NCI-H510A treated with DMSO at 0.1 percent for 48 hours (cell line): Measurements from ENCODE around the gene DIDO1.

ENCODE experiments used
- DNase-seq: peaks from one replicate; lab custom pipeline; 2025; lab: John Stamatoyannopoulos, UW

Gene DIDO1

DNA sequence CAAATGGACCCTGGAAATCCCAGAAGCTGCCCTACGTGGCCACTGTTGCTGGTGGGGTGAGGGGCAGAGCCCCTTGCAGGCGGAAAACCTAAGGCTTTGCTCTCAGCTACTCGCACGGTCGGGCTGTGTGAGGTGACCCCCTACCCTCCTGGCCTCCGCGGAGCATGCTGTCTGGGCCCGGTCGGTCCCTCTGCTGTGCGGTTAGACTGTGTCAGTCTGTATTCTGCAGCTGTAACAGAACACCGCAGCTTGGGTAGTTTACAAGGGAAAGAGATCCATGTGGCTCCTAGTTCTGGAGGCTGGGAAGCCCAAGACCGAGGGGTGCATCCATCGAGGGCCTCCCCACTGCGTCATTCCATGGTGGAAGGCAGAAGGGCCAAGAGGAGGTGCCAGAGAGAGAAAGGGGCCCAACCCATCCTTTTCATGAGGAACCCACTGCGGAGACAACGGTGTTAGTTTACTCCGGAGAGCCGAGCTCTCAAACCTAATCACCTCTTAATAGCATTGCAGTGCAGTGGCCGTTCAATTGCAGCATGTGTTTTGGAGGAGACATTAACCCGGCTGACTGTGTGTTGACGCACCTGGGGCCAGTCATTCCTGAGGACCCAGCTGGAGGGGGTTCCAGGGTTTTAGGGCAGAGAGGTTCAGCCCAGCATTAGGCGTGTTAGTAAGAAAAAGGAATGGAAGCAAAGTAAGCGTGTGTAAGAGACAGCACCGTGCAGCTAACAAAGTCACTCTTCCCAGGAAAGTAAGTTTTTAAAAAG lies 91.2 kb downstream of the DIDO1 start:
- DNase-seq, result no peak

DNA sequence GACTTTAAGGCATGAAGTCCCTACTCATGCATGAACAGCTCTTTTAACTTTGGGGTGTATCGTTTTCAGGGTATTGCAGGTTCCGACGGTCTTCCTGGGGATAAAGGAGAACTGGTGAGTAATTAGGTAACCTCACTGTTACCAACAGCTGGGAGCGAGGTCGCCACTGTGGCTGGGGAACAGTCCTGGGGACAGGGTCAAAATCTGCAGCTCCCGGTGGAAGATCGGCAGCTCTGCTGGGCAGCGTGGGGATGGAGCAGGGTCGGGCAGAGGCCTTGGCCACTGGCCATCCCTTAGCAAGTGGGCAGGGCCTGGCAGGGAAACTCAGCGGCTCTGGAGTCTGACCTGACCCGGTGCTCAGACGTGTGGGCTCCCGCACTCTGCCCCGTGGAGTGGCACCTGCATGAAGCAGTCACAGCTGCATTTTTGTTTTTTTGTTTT lies 93.3 kb downstream of the DIDO1 start:
- no peak for DNase-seq

DNA sequence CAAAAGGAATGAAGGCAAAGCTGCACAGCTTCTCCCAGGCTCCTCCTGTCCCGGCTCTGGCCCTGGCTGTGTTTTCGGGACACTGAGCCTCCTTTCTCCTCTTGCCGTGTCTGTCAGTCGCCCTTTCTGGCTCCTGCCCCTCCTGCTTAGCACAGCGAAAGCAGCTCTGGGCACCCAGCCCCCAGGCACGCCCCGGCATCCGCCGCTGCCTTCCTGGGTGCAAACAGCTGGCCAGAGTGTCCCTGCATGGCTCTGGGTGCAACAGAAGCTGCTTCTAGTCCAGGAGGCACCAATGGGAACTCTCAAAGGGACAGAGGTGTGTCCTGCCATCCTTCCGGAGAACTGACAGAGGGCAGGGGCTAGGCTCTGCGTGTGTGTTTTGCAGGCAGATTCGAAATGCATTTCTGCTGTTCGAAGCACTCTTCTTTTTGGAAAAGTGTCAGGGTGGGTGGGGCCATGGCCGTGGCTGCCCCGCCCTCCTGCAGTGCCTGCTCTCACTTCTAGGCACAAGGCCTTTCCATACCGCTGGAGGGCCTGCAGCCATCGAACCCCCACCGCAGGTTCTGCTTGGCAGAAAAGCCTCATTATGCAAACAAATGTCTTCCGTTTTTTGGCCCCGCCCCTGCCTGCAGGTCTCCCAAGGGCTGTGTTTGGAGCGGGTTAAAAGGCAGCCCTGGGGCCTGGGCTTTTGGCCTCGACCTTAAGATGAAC lies 93.9 kb downstream of the DIDO1 start:
- no peak for DNase-seq

DNA sequence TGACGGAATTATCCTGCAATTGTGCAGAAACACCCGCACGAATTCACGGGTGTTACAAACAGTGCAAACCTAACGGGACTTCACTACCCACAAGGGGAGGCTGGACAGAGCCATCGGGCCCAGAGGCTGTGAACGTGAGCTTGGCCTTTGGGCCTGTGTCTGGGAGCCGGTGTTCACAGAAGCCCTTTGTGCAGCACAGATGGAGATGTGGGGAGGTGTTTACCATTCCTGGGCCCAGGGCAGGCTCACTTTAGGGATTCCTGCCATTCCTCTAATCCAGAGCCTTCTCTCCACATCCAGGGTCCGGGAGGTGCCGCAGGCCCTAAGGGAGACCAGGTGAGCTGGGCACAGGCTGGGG lies 94.5 kb downstream of the DIDO1 start:
- no peak for DNase-seq

DNA sequence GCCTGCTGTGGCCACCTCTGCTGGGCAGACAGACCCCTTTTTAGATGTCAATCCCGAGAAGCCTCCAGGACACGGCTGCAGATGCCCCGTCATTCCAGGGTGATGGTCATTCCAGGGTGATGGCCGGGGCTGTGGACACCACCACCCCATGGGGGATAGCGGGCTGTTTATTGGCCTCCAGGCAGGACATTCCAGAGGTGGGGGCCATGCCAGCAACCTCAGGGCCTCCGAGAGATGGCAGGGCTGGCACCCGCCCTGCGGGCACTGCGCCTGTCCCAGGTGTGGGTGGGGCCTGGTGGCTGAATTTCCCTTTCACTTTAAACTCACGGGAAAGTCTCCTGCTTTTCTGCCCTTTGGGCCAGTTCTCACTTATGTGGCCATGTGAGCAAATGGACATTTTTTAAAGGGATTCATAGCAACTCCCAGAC lies 94.9 kb downstream of the DIDO1 start:
- DNase-seq, result no peak

DNA sequence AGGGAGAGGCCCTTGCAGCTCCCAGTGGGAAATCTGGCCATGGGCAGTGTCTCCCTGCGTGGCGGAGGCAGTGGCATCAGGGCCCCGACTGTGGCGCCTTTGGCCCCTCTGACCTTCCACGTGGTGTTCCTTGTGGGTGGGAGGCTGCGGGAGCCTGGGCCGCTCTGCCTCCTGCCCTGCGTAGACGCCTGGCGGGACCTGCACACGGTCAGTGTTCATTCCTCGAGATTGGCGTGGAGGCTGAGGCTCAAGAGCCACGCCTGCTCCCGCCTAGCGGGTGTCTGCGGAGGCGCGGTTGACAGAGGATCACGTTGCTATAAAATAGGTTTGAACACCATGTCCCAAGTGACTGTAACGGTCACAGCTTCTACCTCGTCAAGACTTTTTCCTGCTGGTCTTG lies 95.5 kb downstream of the DIDO1 start:
- no peak for DNase-seq

DNA sequence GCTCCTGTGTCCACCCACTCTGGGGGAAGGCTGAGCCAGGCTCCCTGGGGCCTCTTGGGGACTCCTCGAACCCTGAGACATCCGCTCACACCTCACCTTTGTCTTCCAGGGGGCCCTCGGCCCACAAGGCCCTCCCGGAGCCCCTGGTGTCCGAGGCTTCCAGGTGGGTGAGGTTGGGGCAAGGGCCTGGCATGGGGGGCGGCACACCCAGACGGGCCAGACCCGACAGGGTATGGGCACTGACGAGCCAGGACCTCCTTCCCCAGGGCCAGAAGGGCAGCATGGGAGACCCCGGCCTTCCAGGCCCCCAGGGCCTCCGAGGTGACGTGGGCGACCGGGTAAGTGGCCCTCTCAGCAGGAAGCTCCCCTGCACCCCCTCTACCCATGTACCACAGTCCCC lies 96.1 kb downstream of the DIDO1 start:
- no peak for DNase-seq

DNA sequence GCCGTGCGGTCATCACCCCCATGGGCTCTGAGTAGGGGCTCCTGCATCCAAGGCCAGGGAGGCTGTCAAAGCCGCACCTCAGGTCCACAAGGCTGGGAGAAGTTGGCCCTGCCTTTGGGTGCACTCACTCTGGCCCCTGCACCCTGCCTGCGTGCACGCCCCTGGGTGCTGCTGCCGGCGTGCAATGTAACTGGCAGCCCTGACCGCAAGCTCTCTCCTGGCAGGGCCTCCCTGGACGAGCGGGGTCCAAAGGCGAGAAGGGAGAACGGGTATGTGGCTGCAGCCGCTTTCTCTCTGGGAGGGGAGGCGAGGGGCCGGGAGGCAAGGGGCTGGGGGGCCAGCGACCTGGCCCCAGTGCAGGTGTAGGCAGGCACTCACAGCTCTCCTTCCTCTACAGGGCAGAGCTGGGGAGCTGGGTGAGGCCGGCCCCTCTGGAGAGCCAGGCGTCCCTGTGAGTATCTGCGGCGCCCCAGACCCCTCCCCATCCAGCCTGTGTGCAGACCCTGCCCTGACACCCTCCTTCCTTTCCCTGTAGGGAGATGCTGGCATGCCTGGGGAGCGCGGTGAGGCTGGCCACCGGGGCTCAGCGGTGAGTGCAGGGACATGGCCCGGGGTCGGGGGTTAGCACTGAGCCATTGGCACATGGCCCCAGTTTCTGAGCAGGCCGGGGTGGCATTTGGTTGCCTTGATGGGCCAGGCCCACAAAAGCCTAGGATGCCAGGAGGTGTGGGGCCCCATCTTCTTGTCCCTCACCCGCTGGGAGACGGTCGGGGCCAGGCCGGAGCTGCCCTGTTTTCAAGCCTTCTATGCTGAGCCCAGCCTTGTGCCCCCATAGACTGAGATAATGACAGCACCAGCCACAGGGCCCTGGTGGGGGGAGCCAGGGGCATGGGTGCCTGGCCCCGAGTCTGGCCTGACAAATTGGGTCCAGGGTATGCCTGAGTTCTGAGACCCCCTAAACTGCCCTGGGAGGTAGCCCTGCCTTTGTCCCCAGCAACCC lies 96.8 kb downstream of the DIDO1 start:
- no peak for DNase-seq

DNA sequence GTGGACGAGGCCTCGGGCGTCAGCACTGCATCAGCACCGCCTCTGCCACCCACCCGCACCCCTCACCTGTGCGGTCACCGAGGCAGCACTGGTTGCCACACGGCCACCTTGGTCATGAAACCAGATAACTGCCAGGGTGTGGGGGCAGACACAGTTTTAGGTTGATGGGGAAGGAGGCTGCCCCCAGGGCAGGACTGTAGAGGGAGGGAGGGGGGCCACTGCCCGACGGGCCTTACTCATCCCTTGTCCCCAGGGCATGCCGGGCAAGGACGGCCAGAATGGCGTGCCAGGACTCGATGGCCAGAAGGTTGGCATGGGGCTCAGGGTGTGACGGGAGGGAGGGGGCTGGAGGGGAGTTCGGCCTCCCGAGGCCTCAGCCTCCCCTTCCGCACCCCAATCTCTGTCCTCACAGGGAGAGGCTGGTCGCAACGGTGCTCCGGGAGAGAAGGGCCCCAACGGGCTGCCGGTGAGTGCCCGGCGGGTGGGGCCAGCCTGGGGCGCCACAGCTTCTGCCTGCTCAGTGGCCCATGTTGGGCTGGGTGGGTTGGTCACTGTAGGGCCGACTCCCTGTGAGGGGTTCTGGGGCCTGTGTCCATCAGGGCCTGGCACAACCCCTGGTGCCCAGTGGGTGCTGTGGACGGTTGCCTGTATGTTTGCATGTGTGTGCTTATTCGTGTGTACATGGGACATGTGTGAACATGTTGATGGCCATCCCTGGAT lies 97.6 kb downstream of the DIDO1 start:
- DNase-seq, result no peak

DNA sequence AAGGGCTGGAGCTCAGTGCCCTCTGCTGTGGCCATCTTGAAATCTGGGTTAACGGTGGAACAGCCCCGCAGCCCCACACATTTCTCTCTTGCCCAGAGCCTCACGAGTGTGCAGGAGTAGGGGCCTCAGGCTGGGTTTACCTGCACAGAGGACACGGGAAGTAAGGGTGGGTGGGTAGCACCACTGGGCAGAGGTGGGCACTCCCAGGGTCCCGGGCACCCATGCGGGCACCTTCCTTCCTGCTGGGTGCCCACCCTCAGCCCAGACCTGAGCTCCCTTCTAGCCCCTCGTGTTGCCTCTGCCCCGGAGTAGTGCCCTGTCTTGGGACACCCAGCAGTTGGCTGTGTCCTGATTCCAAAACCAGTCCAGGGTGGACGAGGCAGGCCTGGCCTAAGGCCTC lies 98.3 kb downstream of the DIDO1 start:
- DNase-seq, result no peak
